Stomach (tissue), 4 donors: ENCODE data around the gene AKAP7.

Experiments used
- EP300 ChIP-seq: sonication (generic); formaldehyde crosslinking; IDR thresholded peaks from one replicate; pipeline ENCODE4 v1.6.1; 2017; ENCODE audit warnings: antibody characterized with exemption
- POLR2A ChIP-seq, 4 donors: fragments of 450-650 bp; IDR thresholded peaks; one replicate each; pipeline ENCODE4 v1.6.1; 2016; ENCODE audit warnings: antibody characterized with exemption in 4 of 4, control low read depth in 2 of 4, mild to moderate bottlenecking in 1 of 4, moderate library complexity in 1 of 4
- POLR2AphosphoS5 ChIP-seq, 3 donors: sonication (generic); formaldehyde crosslinking; IDR thresholded peaks; one replicate each; pipeline ENCODE4 v1.6.1; 2016; ENCODE audit warnings: antibody characterized with exemption in 3 of 3
- TF ChIP-seq, protein P1 (sequence below), 7 experiments: fragments of 450-650 bp in 4 of 7; fragments of 200-600 bp in 3 of 7; sonication (generic) in 3 of 7; IDR thresholded peaks; one replicate each; pipeline ENCODE4 v1.5.1; 2016 to 2019; ENCODE audit warnings: antibody characterized with exemption in 7 of 7, control low read depth in 2 of 7, mild to moderate bottlenecking in 1 of 7

DNA sequence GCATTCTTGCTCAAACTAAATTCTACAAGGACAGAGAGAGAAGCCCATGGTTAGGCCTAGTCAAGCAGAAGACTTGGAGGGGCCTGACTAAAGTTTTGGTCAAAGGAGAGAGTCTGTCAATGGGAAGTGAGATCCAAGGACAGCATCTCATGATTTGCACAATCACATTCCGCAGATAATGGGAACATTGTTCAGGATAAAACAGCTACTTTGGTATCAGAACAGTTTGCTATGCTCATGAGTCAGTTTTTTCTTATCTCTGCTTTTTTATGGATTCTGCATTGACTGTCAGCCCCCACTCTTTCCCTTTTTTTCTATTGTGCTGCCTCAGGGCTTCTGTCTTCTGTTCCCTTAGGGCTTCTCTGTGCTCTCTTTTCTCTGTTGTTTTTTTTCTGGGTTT is 28.6 kb downstream of the AKAP7 start:
- TF ChIP-seq, protein P1, sequence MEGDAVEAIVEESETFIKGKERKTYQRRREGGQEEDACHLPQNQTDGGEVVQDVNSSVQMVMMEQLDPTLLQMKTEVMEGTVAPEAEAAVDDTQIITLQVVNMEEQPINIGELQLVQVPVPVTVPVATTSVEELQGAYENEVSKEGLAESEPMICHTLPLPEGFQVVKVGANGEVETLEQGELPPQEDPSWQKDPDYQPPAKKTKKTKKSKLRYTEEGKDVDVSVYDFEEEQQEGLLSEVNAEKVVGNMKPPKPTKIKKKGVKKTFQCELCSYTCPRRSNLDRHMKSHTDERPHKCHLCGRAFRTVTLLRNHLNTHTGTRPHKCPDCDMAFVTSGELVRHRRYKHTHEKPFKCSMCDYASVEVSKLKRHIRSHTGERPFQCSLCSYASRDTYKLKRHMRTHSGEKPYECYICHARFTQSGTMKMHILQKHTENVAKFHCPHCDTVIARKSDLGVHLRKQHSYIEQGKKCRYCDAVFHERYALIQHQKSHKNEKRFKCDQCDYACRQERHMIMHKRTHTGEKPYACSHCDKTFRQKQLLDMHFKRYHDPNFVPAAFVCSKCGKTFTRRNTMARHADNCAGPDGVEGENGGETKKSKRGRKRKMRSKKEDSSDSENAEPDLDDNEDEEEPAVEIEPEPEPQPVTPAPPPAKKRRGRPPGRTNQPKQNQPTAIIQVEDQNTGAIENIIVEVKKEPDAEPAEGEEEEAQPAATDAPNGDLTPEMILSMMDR (IDR thresholded peaks at IDR 0.05): no peak
- TF ChIP-seq EP300: no peak
- TF ChIP-seq POLR2AphosphoS5 (IDR thresholded peaks at IDR 0.05): no peak
- TF ChIP-seq POLR2A (IDR thresholded peaks at IDR 0.05): no peak
